ENCODE measurements around the gene OSBP2. TPM values are rescaled to one million over a fixed set of nuclear protein-coding genes. Genes with fewer than 3 reads are reported as not detected.

OSBP2 gene
- total RNA-seq, 1 experiment from 2014 or later: 0.37 TPM

GRCh38 chr22:30825711-30826505 lies 131.2 kb downstream of the OSBP2 start:
- H3K27me3 ChIP-seq (replicated peaks): peaks cover 33% of the 10 kb centered on the region
- no peak overlapping the region for H3K27ac ChIP-seq
- no peaks in the 10 kb centered on the region for H3K9me3 ChIP-seq (replicated peaks)
- H3K4me3 ChIP-seq: no peak overlapping the region
- DNase-seq (ENCODE audit: low read depth in 1 of 2, low spot score in 2 of 2): no peak
- H3K4me1 ChIP-seq (replicated peaks): peaks cover 25% of the 10 kb centered on the region
- no peaks in the 10 kb centered on the region for H3K36me3 ChIP-seq

GRCh38 chr22:30826670-30827355 lies 132.1 kb downstream of the OSBP2 start:
- Histone ChIP-seq H3K27me3 (replicated peaks) (peaks cover 26% of the 10 kb centered on the region), H3K9me3 (replicated peaks) (no peaks in the 10 kb centered on the region), H3K36me3 (no peaks in the 10 kb centered on the region), H3K27ac (no peak overlapping the region), H3K4me3 (no peak overlapping the region), H3K4me1 (replicated peaks) (peaks cover 34% of the 10 kb centered on the region)
- no peak for DNase-seq (ENCODE audit: low read depth in 1 of 2, low spot score in 2 of 2)

- no peak for DNase-seq (ENCODE audit: low read depth in 1 of 2, low spot score in 2 of 2)
- Histone ChIP-seq H3K27me3 (replicated peaks) (peaks cover 17% of the 10 kb centered on the region), H3K27ac (no peak overlapping the region), H3K9me3 (replicated peaks) (no peaks in the 10 kb centered on the region), H3K36me3 (no peaks in the 10 kb centered on the region), H3K4me3 (no peak overlapping the region), H3K4me1 (replicated peaks) (peaks cover 27% of the 10 kb centered on the region)
Measured at GRCh38 chr22:30827646-30828045, 133.0 kb downstream of the OSBP2 start.

GRCh38 chr22:30828187-30829155 lies 133.8 kb downstream of the OSBP2 start:
- Histone ChIP-seq H3K36me3 (no peaks in the 10 kb centered on the region), H3K4me3 (no peak overlapping the region), H3K9me3 (replicated peaks) (no peaks in the 10 kb centered on the region), H3K27ac (no peak overlapping the region), H3K27me3 (replicated peaks) (peaks cover 9% of the 10 kb centered on the region), H3K4me1 (replicated peaks) (peaks cover 27% of the 10 kb centered on the region)
- no peak for DNase-seq (ENCODE audit: low read depth in 1 of 2, low spot score in 2 of 2)

- H3K9me3 ChIP-seq (replicated peaks): no peaks in the 10 kb centered on the region
- H3K4me1 ChIP-seq (replicated peaks): peaks cover 27% of the 10 kb centered on the region
- peak overlapping the region; percentile 97 for H3K27ac ChIP-seq
- peak; percentile 74 to 79 for DNase-seq (ENCODE audit: low read depth in 1 of 2, low spot score in 2 of 2)
- H3K4me3 ChIP-seq: no peak overlapping the region
- H3K27me3 ChIP-seq (replicated peaks): no peaks in the 10 kb centered on the region
- H3K36me3 ChIP-seq: no peaks in the 10 kb centered on the region
Measured at GRCh38 chr22:30829901-30830550, 135.4 kb downstream of the OSBP2 start.

- no peaks in the 10 kb centered on the region for H3K9me3 ChIP-seq (replicated peaks)
- peak overlapping the region; percentile 97 for H3K27ac ChIP-seq
- H3K4me3 ChIP-seq: no peak overlapping the region
- DNase-seq (ENCODE audit: low read depth in 1 of 2, low spot score in 2 of 2): peak; percentile 83 to 84
- peaks cover 27% of the 10 kb centered on the region for H3K4me1 ChIP-seq (replicated peaks)
- no peaks in the 10 kb centered on the region for H3K27me3 ChIP-seq (replicated peaks)
- no peaks in the 10 kb centered on the region for H3K36me3 ChIP-seq
Measured at GRCh38 chr22:30830907-30831306, 136.2 kb downstream of the OSBP2 start.

GRCh38 chr22:30832407-30832987 lies 137.8 kb downstream of the OSBP2 start:
- peaks cover 27% of the 10 kb centered on the region for H3K4me1 ChIP-seq (replicated peaks)
- no peak for DNase-seq (ENCODE audit: low read depth in 1 of 2, low spot score in 2 of 2)
- no peaks in the 10 kb centered on the region for H3K36me3 ChIP-seq
- H3K4me3 ChIP-seq: no peak overlapping the region
- no peak overlapping the region for H3K27ac ChIP-seq
- no peaks in the 10 kb centered on the region for H3K27me3 ChIP-seq (replicated peaks)
- no peaks in the 10 kb centered on the region for H3K9me3 ChIP-seq (replicated peaks)

GRCh38 chr22:30833322-30833721 lies 138.6 kb downstream of the OSBP2 start:
- Histone ChIP-seq H3K4me3 (no peak overlapping the region), H3K27me3 (replicated peaks) (no peaks in the 10 kb centered on the region), H3K27ac (no peak overlapping the region), H3K9me3 (replicated peaks) (no peaks in the 10 kb centered on the region), H3K36me3 (no peaks in the 10 kb centered on the region), H3K4me1 (replicated peaks) (peaks cover 27% of the 10 kb centered on the region)
- DNase-seq (ENCODE audit: low read depth in 1 of 2, low spot score in 2 of 2): no peak

GRCh38 chr22:30837531-30837930 lies 142.9 kb downstream of the OSBP2 start:
- no peaks in the 10 kb centered on the region for H3K36me3 ChIP-seq
- H3K4me1 ChIP-seq (replicated peaks): no peaks in the 10 kb centered on the region
- no peak for DNase-seq (ENCODE audit: low read depth in 1 of 2, low spot score in 2 of 2)
- H3K27ac ChIP-seq: no peak overlapping the region
- H3K9me3 ChIP-seq (replicated peaks): no peaks in the 10 kb centered on the region
- H3K27me3 ChIP-seq (replicated peaks): no peaks in the 10 kb centered on the region
- H3K4me3 ChIP-seq: no peak overlapping the region

- Histone ChIP-seq H3K4me1 (replicated peaks) (no peaks in the 10 kb centered on the region), H3K36me3 (no peaks in the 10 kb centered on the region)
- no peak for DNase-seq (ENCODE audit: low read depth in 1 of 2, low spot score in 2 of 2)
Measured at GRCh38 chr22:30838111-30838510, 143.4 kb downstream of the OSBP2 start.

GRCh38 chr22:30841273-30841672 lies 146.6 kb downstream of the OSBP2 start:
- Histone ChIP-seq H3K4me1 (replicated peaks) (no peaks in the 10 kb centered on the region), H3K27me3 (replicated peaks) (no peaks in the 10 kb centered on the region), H3K9me3 (replicated peaks) (no peaks in the 10 kb centered on the region), H3K4me3 (no peak overlapping the region), H3K27ac (no peak overlapping the region), H3K36me3 (no peaks in the 10 kb centered on the region)
- DNase-seq (ENCODE audit: low read depth in 1 of 2, low spot score in 2 of 2): no peak

More at GRCh38 chr22:30838111-30838510, 143.4 kb downstream of the OSBP2 start:
- H3K27me3 ChIP-seq (replicated peaks): no peaks in the 10 kb centered on the region
- no peak overlapping the region for H3K27ac ChIP-seq
- no peak overlapping the region for H3K4me3 ChIP-seq
- no peaks in the 10 kb centered on the region for H3K9me3 ChIP-seq (replicated peaks)

- Histone ChIP-seq H3K9me3 (replicated peaks) (no peaks in the 10 kb centered on the region), H3K36me3 (no peaks in the 10 kb centered on the region), H3K4me1 (replicated peaks) (no peaks in the 10 kb centered on the region), H3K4me3 (no peak overlapping the region), H3K27ac (no peak overlapping the region), H3K27me3 (replicated peaks) (no peaks in the 10 kb centered on the region)
- no peak for DNase-seq (ENCODE audit: low read depth in 1 of 2, low spot score in 2 of 2)
Measured at GRCh38 chr22:30843245-30843644, 148.6 kb downstream of the OSBP2 start.

- Histone ChIP-seq H3K4me3 (no peak overlapping the region), H3K27ac (no peak overlapping the region), H3K27me3 (replicated peaks) (no peaks in the 10 kb centered on the region; the same call in 1 of the 2 replicates), H3K9me3 (replicated peaks) (no peaks in the 10 kb centered on the region), H3K36me3 (no peaks in the 10 kb centered on the region), H3K4me1 (replicated peaks) (no peaks in the 10 kb centered on the region)
- no peak for DNase-seq (ENCODE audit: low read depth in 1 of 2, low spot score in 2 of 2)
Measured at GRCh38 chr22:30847583-30847982, 152.9 kb downstream of the OSBP2 start.
